GM12873 (cell line): ENCODE results near the gene STBD1.

Experiments
- CTCF ChIP-seq: IDR thresholded peaks from 2 replicates; pipeline ENCODE4 v1.5.1; 2012; ENCODE audit warnings: low read depth, mild to moderate bottlenecking, moderate library complexity, low read length, control low read depth; ENCODE audit not compliant: insufficient read depth; ENCODE audit errors: missing control alignments

The STBD1 gene

GRCh38 chr4:76293772-76294171, 12.8 kb upstream of the STBD1 start:
- no peak for TF ChIP-seq CTCF

- no peak for TF ChIP-seq CTCF
Observed at GRCh38 chr4:76296286-76296820, 10.2 kb upstream of the STBD1 start.

- TF ChIP-seq CTCF: no peak
Observed at GRCh38 chr4:76298227-76298626, 8.3 kb upstream of the STBD1 start.

GRCh38 chr4:76300012-76300411, 6.5 kb upstream of the STBD1 start:
- TF ChIP-seq CTCF: no peak

- TF ChIP-seq CTCF: no peak
Observed at GRCh38 chr4:76301068-76301774, 5.3 kb upstream of the STBD1 start.

- no peak for TF ChIP-seq CTCF
Observed at GRCh38 chr4:76301775-76302162, 4.8 kb upstream of the STBD1 start.

- TF ChIP-seq CTCF: no peak
Observed at GRCh38 chr4:76302826-76303438, 3.6 kb upstream of the STBD1 start.
